ENCODE results near the gene SULT2B1.

The SULT2B1 gene

GRCh38 chr19:48595833-48596232, 43.9 kb downstream of the SULT2B1 start:
- Histone ChIP-seq H3K9me3 (ENCODE audit: control insufficient read depth, low read depth, low read length) (no peaks in the 10 kb centered on the region), H3K36me3 (ENCODE audit: control insufficient read depth, low read depth, low read length) (no peaks in the 10 kb centered on the region), H3K27ac (ENCODE audit: low read length) (no peak overlapping the region), H3K4me3 (ENCODE audit: low read length) (no peak overlapping the region), H3K9ac (ENCODE audit: low read length) (no peak overlapping the region), H3K27me3 (ENCODE audit: control insufficient read depth, insufficient read depth, low read length) (no peaks in the 10 kb centered on the region), H3K4me1 (ENCODE audit: control insufficient read depth, low read depth, low read length) (no peaks in the 10 kb centered on the region)

DNA sequence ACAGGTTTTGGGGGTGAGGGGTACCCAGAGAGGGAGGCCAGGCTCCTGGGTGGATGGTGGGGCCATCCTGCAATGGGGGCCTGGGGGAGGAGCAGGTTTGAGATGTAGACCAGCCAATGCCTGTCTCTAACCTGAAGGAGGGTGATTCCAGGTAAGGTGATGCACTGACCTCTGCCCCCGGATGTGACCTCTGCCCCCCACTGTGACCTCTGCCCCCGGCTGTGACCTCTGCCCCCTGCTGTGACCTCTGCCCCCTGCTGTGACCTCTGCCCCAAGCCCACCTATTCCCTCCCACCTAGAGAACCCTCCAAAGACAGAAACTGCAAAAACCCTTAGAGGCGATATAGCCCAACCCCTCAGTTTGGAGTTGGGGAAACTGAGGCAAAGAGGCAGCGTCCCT, 44.3 kb downstream of the SULT2B1 start:
- no peaks in the 10 kb centered on the region for H3K4me1 ChIP-seq (ENCODE audit: control insufficient read depth, low read depth, low read length)
- H3K27ac ChIP-seq (ENCODE audit: low read length), result no peak overlapping the region
- H3K4me3 ChIP-seq (ENCODE audit: low read length), result no peak overlapping the region
- no peak overlapping the region for H3K9ac ChIP-seq (ENCODE audit: low read length)
- no peaks in the 10 kb centered on the region for H3K27me3 ChIP-seq (ENCODE audit: control insufficient read depth, insufficient read depth, low read length)
- no peaks in the 10 kb centered on the region for H3K9me3 ChIP-seq (ENCODE audit: control insufficient read depth, low read depth, low read length)
- H3K36me3 ChIP-seq (ENCODE audit: control insufficient read depth, low read depth, low read length), result no peaks in the 10 kb centered on the region

DNA sequence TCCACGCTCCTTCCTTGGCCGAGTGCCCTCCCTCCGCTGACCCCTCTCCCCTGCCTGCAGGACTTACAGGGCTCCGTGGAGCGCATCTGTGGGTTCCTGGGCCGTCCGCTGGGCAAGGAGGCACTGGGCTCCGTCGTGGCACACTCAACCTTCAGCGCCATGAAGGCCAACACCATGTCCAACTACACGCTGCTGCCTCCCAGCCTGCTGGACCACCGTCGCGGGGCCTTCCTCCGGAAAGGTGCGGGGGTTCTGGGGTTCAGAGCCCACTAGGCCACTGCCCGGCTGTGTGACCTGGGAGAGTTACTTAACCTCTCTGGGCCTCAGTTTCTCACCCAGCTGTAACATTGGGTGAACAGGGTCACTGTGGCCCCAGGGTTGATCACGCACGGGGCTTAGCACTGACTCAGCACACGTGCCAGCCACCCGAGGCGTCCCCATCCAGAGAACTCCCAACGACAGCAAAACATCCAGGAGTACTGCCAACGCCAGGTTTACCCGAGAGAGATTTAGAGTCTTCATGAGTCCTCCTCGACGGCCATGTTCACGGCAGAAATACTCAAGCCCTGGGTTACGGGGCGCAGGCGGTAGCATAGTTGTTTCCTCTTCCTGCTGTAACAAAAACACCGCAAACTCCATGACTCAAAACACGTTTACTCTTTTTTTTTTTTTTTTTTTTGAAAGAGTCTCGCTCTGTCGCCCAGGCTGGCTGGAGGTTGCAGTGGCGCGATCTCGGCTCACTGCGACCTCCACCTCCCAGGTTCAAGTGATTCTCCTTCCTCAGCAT, 44.9 kb downstream of the SULT2B1 start:
- Histone ChIP-seq H3K9me3 (ENCODE audit: control insufficient read depth, low read depth, low read length) (no peaks in the 10 kb centered on the region), H3K4me3 (ENCODE audit: low read length) (no peak overlapping the region), H3K27me3 (ENCODE audit: control insufficient read depth, insufficient read depth, low read length) (no peaks in the 10 kb centered on the region), H3K27ac (ENCODE audit: low read length) (no peak overlapping the region), H3K4me1 (ENCODE audit: control insufficient read depth, low read depth, low read length) (no peaks in the 10 kb centered on the region), H3K9ac (ENCODE audit: low read length) (no peak overlapping the region), H3K36me3 (ENCODE audit: control insufficient read depth, low read depth, low read length) (no peaks in the 10 kb centered on the region)

GRCh38 chr19:48598996-48599700, 47.2 kb downstream of the SULT2B1 start:
- H3K9ac ChIP-seq (ENCODE audit: low read length), result no peak overlapping the region
- no peaks in the 10 kb centered on the region for H3K36me3 ChIP-seq (ENCODE audit: control insufficient read depth, low read depth, low read length)
- H3K9me3 ChIP-seq (ENCODE audit: control insufficient read depth, low read depth, low read length), result no peaks in the 10 kb centered on the region
- no peaks in the 10 kb centered on the region for H3K4me1 ChIP-seq (ENCODE audit: control insufficient read depth, low read depth, low read length)
- H3K27ac ChIP-seq (ENCODE audit: low read length), result no peak overlapping the region
- no peak overlapping the region for H3K4me3 ChIP-seq (ENCODE audit: low read length)
- H3K27me3 ChIP-seq (ENCODE audit: control insufficient read depth, insufficient read depth, low read length), result no peaks in the 10 kb centered on the region

DNA sequence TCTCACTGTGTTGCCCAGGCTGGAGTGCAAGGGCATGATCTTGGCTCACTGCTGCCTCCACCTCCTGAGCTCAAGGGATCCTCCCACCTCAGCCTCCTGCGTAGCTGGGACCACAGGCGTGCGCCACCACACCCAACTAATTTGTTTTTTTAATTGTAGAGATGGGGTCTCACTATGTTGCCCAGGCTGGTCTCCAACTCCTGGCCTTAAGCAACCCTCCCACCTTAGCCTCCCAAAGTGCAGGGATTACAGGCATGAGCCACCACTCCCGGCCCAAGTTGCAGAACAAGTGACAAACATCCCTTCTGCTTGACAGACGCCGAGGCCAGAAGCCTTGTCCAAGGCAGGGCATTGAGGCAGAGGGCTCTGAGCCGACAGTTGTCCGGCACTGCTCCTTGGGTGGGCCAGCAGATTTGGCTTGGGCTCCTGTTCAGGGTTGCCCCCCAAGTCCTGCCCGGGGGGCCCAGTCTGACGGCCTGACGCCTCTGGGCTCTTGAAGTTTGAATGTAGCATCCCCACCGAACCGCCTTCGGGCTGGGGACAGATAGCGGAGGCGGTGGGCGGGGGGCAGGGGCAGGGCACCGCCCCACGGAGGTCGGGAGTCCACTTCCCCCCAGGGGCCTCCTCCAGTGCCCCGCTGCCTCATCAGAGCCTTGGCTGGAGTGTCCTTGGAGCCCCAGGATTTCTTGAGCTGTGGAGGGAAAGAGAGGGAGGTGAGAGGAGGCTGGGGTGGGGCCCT, 48.9 kb downstream of the SULT2B1 start:
- H3K4me1 ChIP-seq (ENCODE audit: control insufficient read depth, low read depth, low read length), result no peaks in the 10 kb centered on the region
- H3K4me3 ChIP-seq (ENCODE audit: low read length), result no peak overlapping the region
- H3K36me3 ChIP-seq (ENCODE audit: control insufficient read depth, low read depth, low read length), result no peaks in the 10 kb centered on the region
- no peaks in the 10 kb centered on the region for H3K27me3 ChIP-seq (ENCODE audit: control insufficient read depth, insufficient read depth, low read length)
- H3K9ac ChIP-seq (ENCODE audit: low read length), result no peak overlapping the region
- H3K27ac ChIP-seq (ENCODE audit: low read length), result no peak overlapping the region
- no peaks in the 10 kb centered on the region for H3K9me3 ChIP-seq (ENCODE audit: control insufficient read depth, low read depth, low read length)

DNA sequence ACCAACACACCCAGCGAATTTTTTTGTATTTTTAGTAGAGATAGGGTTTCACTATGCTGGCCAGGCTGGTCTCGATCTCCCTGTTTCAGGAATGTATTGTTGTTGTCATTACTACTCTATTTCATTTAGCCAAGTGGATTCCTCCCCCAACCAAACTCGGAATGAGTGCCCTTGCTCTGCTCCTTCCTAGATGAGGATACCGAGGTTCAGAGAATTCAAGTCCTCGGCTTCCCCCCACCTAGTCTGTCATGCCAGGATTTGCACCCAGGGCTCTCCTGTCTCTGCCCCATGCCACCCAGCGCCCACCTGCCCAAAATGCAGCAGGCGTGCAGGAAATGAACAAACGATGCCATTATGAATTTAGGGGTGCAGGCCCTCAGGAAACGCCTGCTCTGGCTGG, 51.0 kb downstream of the SULT2B1 start:
- Histone ChIP-seq H3K4me3 (ENCODE audit: low read length) (no peak overlapping the region), H3K9ac (ENCODE audit: low read length) (no peak overlapping the region), H3K9me3 (ENCODE audit: control insufficient read depth, low read depth, low read length) (no peaks in the 10 kb centered on the region), H3K36me3 (ENCODE audit: control insufficient read depth, low read depth, low read length) (no peaks in the 10 kb centered on the region), H3K27ac (ENCODE audit: low read length) (no peak overlapping the region), H3K27me3 (ENCODE audit: control insufficient read depth, insufficient read depth, low read length) (no peaks in the 10 kb centered on the region), H3K4me1 (ENCODE audit: control insufficient read depth, low read depth, low read length) (no peaks in the 10 kb centered on the region)

- no peaks in the 10 kb centered on the region for H3K4me1 ChIP-seq (ENCODE audit: control insufficient read depth, low read depth, low read length)
- no peaks in the 10 kb centered on the region for H3K27me3 ChIP-seq (ENCODE audit: control insufficient read depth, insufficient read depth, low read length)
- H3K36me3 ChIP-seq (ENCODE audit: control insufficient read depth, low read depth, low read length), result no peaks in the 10 kb centered on the region
- H3K9ac ChIP-seq (ENCODE audit: low read length), result no peak overlapping the region
- H3K4me3 ChIP-seq (ENCODE audit: low read length), result no peak overlapping the region
- H3K9me3 ChIP-seq (ENCODE audit: control insufficient read depth, low read depth, low read length), result no peaks in the 10 kb centered on the region
- H3K27ac ChIP-seq (ENCODE audit: low read length), result no peak overlapping the region
Measured at GRCh38 chr19:48603449-48603848, 51.5 kb downstream of the SULT2B1 start.

DNA sequence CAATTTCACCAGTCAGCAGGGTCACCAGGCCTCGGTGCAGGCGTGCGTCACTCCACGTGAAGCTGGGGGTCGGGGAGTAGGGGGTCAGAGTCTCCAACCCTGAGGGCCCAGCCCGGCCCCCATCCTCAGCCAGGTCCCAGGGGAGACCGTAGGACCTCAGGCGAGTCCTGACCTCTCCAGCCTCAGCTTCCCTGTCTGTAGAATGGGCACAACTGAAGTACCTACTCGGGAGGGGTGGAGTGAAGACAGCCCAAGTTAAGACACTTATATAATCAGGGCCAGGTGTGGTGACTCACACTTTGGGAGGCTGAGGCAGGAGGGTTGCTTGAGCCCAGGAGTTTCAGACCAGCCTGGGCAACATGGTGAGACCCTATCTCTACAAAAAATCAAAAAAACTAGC, 51.9 kb downstream of the SULT2B1 start:
- Histone ChIP-seq H3K9ac (ENCODE audit: low read length) (no peak overlapping the region), H3K4me1 (ENCODE audit: control insufficient read depth, low read depth, low read length) (no peaks in the 10 kb centered on the region), H3K9me3 (ENCODE audit: control insufficient read depth, low read depth, low read length) (no peaks in the 10 kb centered on the region), H3K4me3 (ENCODE audit: low read length) (no peak overlapping the region), H3K27me3 (ENCODE audit: control insufficient read depth, insufficient read depth, low read length) (no peaks in the 10 kb centered on the region), H3K36me3 (ENCODE audit: control insufficient read depth, low read depth, low read length) (no peaks in the 10 kb centered on the region), H3K27ac (ENCODE audit: low read length) (no peak overlapping the region)

DNA sequence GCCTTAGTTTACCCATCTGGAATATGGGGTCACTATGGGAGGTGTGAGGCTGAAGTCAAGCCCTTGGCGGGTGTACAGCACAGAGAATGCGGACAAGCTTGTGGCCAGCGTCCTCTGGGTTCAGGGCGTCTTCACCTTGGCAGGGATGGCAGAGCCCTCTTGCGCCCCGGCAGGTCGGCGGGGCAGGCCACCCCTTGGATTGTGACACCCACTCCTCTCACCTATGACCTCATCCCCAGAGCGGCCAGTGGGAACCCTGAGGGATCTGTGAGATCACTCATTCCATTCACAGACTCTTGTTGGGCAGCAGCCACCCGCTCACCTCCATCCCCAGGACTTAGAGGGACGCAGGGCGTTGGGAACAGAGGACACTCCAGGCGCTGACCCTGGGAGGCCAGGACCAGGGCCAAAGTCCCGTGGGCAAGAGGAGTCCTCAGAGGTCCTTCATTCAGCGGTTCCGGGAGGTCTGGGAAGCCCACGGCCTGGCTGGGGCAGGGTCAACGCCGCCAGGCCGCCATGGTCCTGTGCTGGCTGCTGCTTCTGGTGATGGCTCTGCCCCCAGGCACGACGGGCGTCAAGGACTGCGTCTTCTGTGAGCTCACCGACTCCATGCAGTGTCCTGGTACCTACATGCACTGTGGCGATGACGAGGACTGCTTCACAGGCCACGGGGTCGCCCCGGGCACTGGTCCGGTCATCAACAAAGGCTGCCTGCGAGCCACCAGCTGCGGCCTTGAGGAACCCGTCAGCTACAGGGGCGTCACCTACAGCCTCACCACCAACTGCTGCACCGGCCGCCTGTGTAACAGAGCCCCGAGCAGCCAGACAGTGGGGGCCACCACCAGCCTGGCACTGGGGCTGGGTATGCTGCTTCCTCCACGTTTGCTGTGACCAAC, 54.7 kb downstream of the SULT2B1 start, which contains the start of gene SPACA4:
SPACA4 (plus strand) TSS at position 280 of the 896 bp plus-strand sequence; CDS start at position 517, 237 bp downstream.
- Histone ChIP-seq H3K4me3 (ENCODE audit: low read length) (no peak within 1 kb of the TSS), H3K4me1 (ENCODE audit: control insufficient read depth, low read depth, low read length) (no peaks in the 10 kb centered on the region), H3K27me3 (ENCODE audit: control insufficient read depth, insufficient read depth, low read length) (no peaks in the 10 kb centered on the region), H3K9ac (ENCODE audit: low read length) (no peak within 1 kb of the TSS), H3K36me3 (ENCODE audit: control insufficient read depth, low read depth, low read length) (no peaks in the 10 kb centered on the region), H3K27ac (ENCODE audit: low read length) (no peak within 1 kb of the TSS), H3K9me3 (ENCODE audit: control insufficient read depth, low read depth, low read length) (no peaks in the 10 kb centered on the region)

DNA sequence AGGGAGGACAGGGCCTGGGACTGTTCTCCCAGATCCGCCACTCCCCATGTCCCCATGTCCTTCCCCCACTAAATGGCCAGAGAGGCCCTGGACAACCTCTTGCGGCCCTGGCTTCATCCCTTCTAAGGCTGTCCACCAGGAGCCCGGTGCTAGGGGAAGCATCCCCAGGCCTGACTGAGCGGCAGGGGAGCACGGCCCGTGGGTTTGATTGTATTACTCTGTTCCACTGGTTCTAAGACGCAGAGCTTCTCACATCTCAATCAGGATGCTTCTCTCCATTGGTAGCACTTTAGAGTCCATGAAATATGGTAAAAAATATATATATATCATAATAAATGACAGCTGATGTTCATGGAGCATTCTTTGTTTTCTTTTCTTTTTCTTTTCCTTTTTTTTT, 55.4 kb downstream of the SULT2B1 start:
- Histone ChIP-seq H3K36me3 (ENCODE audit: control insufficient read depth, low read depth, low read length) (no peaks in the 10 kb centered on the region), H3K4me3 (ENCODE audit: low read length) (no peak overlapping the region), H3K27ac (ENCODE audit: low read length) (no peak overlapping the region), H3K27me3 (ENCODE audit: control insufficient read depth, insufficient read depth, low read length) (no peaks in the 10 kb centered on the region), H3K9ac (ENCODE audit: low read length) (no peak overlapping the region), H3K4me1 (ENCODE audit: control insufficient read depth, low read depth, low read length) (no peaks in the 10 kb centered on the region), H3K9me3 (ENCODE audit: control insufficient read depth, low read depth, low read length) (no peaks in the 10 kb centered on the region)

DNA sequence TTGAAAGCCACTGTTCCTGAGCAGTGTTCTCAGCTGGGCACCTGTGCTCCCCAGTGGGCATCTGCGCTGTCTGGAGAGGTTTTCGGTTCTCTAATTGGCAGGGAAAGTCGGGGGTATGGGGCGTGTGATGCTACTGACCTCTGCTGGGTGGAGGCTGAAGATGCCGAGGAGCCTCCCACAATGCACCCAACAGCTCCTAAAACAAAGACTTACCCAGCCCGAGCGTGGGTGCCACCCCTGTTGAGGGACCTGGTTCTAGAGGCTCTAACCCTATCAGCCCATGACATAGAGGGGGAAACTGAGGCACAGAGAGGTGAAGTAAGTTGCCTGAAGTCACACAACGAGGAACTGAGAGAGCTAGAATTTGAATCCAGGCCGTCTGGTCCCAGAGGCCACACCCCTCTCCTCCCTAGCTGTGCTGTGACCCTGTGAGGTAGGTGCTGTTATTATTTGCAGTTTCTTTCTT, 56.9 kb downstream of the SULT2B1 start:
- Histone ChIP-seq H3K27ac (ENCODE audit: low read length) (no peak overlapping the region), H3K27me3 (ENCODE audit: control insufficient read depth, insufficient read depth, low read length) (no peaks in the 10 kb centered on the region), H3K4me1 (ENCODE audit: control insufficient read depth, low read depth, low read length) (peaks cover 2% of the 10 kb centered on the region), H3K9me3 (ENCODE audit: control insufficient read depth, low read depth, low read length) (no peaks in the 10 kb centered on the region), H3K9ac (ENCODE audit: low read length) (no peak overlapping the region), H3K36me3 (ENCODE audit: control insufficient read depth, low read depth, low read length) (no peaks in the 10 kb centered on the region), H3K4me3 (ENCODE audit: low read length) (no peak overlapping the region)
